Upper lobe of left lung (tissue), 4 donors: ENCODE measurements around the gene FNDC3A.

ENCODE experiments used
- EP300 ChIP-seq, 4 donors: sonication (generic); formaldehyde crosslinking; IDR thresholded peaks; one replicate each; pipeline ENCODE4 v1.5.1; 2017; ENCODE audit warnings: antibody characterized with exemption in 4 of 4, control low read depth in 2 of 4
- POLR2AphosphoS5 ChIP-seq, 2 donors: sonication (generic); formaldehyde crosslinking; IDR thresholded peaks; one replicate each; pipeline ENCODE4 v1.5.1; 2017; ENCODE audit warnings: antibody characterized with exemption in 2 of 2
- TF ChIP-seq, protein P1 (sequence below), 6 experiments: fragments of 450-650 bp in 4 of 6; fragments of 200-600 bp in 2 of 6; sonication (generic) in 2 of 6; IDR thresholded peaks; one replicate each; pipeline ENCODE4 v1.5.1; 2016 to 2019; ENCODE audit warnings: antibody characterized with exemption in 6 of 6

DNA sequence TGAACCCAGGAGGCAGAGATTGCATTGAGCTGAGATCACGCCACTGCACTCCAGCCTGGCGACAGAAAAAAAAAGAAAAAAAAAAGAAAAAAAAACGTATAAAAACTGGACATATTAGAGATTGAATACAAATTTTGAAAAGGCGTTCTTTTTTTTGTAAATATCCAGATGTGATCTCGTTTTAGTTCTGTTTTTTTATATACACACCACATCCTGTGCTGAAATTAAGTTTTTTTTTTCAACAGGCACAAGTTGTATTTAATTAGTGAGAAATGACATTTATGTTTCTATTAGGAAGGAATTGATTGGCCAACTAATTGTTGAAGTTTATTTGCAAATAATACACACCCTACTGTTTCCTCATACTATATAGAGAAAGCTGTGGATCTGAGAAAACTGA lies 275.6 kb downstream of the FNDC3A start:
- TF ChIP-seq, protein P1, sequence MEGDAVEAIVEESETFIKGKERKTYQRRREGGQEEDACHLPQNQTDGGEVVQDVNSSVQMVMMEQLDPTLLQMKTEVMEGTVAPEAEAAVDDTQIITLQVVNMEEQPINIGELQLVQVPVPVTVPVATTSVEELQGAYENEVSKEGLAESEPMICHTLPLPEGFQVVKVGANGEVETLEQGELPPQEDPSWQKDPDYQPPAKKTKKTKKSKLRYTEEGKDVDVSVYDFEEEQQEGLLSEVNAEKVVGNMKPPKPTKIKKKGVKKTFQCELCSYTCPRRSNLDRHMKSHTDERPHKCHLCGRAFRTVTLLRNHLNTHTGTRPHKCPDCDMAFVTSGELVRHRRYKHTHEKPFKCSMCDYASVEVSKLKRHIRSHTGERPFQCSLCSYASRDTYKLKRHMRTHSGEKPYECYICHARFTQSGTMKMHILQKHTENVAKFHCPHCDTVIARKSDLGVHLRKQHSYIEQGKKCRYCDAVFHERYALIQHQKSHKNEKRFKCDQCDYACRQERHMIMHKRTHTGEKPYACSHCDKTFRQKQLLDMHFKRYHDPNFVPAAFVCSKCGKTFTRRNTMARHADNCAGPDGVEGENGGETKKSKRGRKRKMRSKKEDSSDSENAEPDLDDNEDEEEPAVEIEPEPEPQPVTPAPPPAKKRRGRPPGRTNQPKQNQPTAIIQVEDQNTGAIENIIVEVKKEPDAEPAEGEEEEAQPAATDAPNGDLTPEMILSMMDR (IDR thresholded peaks at IDR 0.05) = no peak
- no peak for TF ChIP-seq POLR2AphosphoS5 (IDR thresholded peaks at IDR 0.05)
- TF ChIP-seq EP300 (IDR thresholded peaks at IDR 0.05) = no peak
